Measurements from ENCODE around the gene PPFIA2. TPM values are rescaled to one million over a fixed set of nuclear protein-coding genes. Genes with fewer than 3 reads are reported as not detected.

Gene PPFIA2
- total RNA-seq, 1 experiment from 2014 or later = not detected

GRCh38 chr12:81303935-81304334, 455.2 kb downstream of the PPFIA2 start:
- Histone ChIP-seq H3K9me2 (replicated peaks; ENCODE audit: low read length) (no peaks in the 10 kb centered on the region), H3K4me1 (ENCODE audit: insufficient read depth, low read length) (no peaks in the 10 kb centered on the region), H3K27me3 (ENCODE audit: low read length) (no peaks in the 10 kb centered on the region), H3K4me3 (ENCODE audit: low read length) (no peak overlapping the region), H3K9ac (ENCODE audit: low read length) (no peak overlapping the region), H3F3A (ENCODE audit: low read length, unreplicated experiment) (no peaks in the 10 kb centered on the region), H3K9me3 (ENCODE audit: low read length) (no peaks in the 10 kb centered on the region), H3K4me2 (ENCODE audit: low read length) (no peak overlapping the region), H3K79me2 (ENCODE audit: low read length) (no peaks in the 10 kb centered on the region), H3K36me3 (ENCODE audit: low read depth, low read length) (no peaks in the 10 kb centered on the region), H3K27ac (ENCODE audit: low read length) (no peak overlapping the region), H2AFZ (ENCODE audit: low read length) (no peak overlapping the region), H4K20me1 (ENCODE audit: low read length) (no peaks in the 10 kb centered on the region)
- TF ChIP-seq CTCF (conservative IDR thresholded peaks at IDR 0.05; ENCODE audit: low read depth, low read length) (no peak), EZH2 (IDR thresholded peaks at IDR 0.05; ENCODE audit: low read length, unreplicated experiment) (no peak), EZH2phosphoT487 (IDR thresholded peaks at IDR 0.05; ENCODE audit: borderline replicate concordance, low read length) (no peak)
- DNase-seq (no peak), ATAC-seq (no peak)
- intact Hi-C loops (cut with micrococcal nuclease) = no loop called here
- ChIA-PET CTCF (no interaction called here), POLR2A (ENCODE audit: unreplicated experiment) (no interaction called here)
- BruUV-seq (replicated peaks) = no TSS peak

DNA sequence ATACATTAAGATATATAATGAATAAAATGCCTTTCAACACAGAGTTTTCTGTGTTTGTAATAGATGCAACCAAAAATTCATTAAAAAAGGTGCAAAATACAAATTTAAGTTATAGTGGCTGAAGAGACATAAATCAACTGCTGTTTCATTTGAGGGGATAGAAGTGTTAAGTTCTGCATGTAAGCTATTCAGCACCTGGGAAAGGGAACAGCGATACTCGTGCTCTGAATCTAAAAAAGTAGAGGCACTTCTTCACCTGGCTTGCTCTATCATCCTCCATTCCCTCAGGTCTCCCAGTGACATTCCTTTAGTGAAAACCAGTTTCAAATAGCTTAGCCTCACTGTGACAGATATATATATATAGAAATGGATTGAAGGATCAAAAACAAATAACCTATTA, 458.7 kb downstream of the PPFIA2 start:
- H3K4me1 ChIP-seq (ENCODE audit: insufficient read depth, low read length) = no peaks in the 10 kb centered on the region
- no TSS peak for BruUV-seq (replicated peaks)
- DNase-seq (no peak), ATAC-seq (no peak)
- no peaks in the 10 kb centered on the region for H4K20me1 ChIP-seq (ENCODE audit: low read length)
- no peak overlapping the region for H3K9ac ChIP-seq (ENCODE audit: low read length)
- H3K27me3 ChIP-seq (ENCODE audit: low read length) = no peaks in the 10 kb centered on the region
- no peaks in the 10 kb centered on the region for H3K79me2 ChIP-seq (ENCODE audit: low read length)
- no peaks in the 10 kb centered on the region for H3K9me2 ChIP-seq (replicated peaks; ENCODE audit: low read length)
- H3K9me3 ChIP-seq (ENCODE audit: low read length) = no peaks in the 10 kb centered on the region
- no peak overlapping the region for H3K4me2 ChIP-seq (ENCODE audit: low read length)
- H2AFZ ChIP-seq (ENCODE audit: low read length) = no peak overlapping the region
- TF ChIP-seq EZH2phosphoT487 (IDR thresholded peaks at IDR 0.05; ENCODE audit: borderline replicate concordance, low read length) (no peak), CTCF (conservative IDR thresholded peaks at IDR 0.05; ENCODE audit: low read depth, low read length) (no peak), EZH2 (IDR thresholded peaks at IDR 0.05; ENCODE audit: low read length, unreplicated experiment) (no peak)
- no peaks in the 10 kb centered on the region for H3K36me3 ChIP-seq (ENCODE audit: low read depth, low read length)
- POLR2A ChIA-PET (ENCODE audit: unreplicated experiment) = no interaction called here
- intact Hi-C loops (cut with micrococcal nuclease) = no loop called here
- no peak overlapping the region for H3K4me3 ChIP-seq (ENCODE audit: low read length)
- CTCF ChIA-PET = no interaction called here
- H3K27ac ChIP-seq (ENCODE audit: low read length) = no peak overlapping the region
- no peaks in the 10 kb centered on the region for H3F3A ChIP-seq (ENCODE audit: low read length, unreplicated experiment)

GRCh38 chr12:81297601-81298000, 461.5 kb downstream of the PPFIA2 start:
- no peaks in the 10 kb centered on the region for H3K9me2 ChIP-seq (replicated peaks; ENCODE audit: low read length)
- POLR2A ChIA-PET (ENCODE audit: unreplicated experiment) = no interaction called here
- no peak overlapping the region for H3K4me2 ChIP-seq (ENCODE audit: low read length)
- DNase-seq (no peak), ATAC-seq (no peak)
- H3K79me2 ChIP-seq (ENCODE audit: low read length) = no peaks in the 10 kb centered on the region
- H3K4me3 ChIP-seq (ENCODE audit: low read length) = no peak overlapping the region
- H3K36me3 ChIP-seq (ENCODE audit: low read depth, low read length) = no peaks in the 10 kb centered on the region
- no TSS peak for BruUV-seq (replicated peaks)
- intact Hi-C loops (cut with micrococcal nuclease) = no loop called here
- H3K4me1 ChIP-seq (ENCODE audit: insufficient read depth, low read length) = no peaks in the 10 kb centered on the region
- H3K9ac ChIP-seq (ENCODE audit: low read length) = no peak overlapping the region
- H2AFZ ChIP-seq (ENCODE audit: low read length) = no peak overlapping the region
- H3K27ac ChIP-seq (ENCODE audit: low read length) = no peak overlapping the region
- CTCF ChIA-PET = no interaction called here
- H4K20me1 ChIP-seq (ENCODE audit: low read length) = no peaks in the 10 kb centered on the region
- no peaks in the 10 kb centered on the region for H3F3A ChIP-seq (ENCODE audit: low read length, unreplicated experiment)
- H3K27me3 ChIP-seq (ENCODE audit: low read length) = no peaks in the 10 kb centered on the region
- no peaks in the 10 kb centered on the region for H3K9me3 ChIP-seq (ENCODE audit: low read length)
- TF ChIP-seq EZH2 (IDR thresholded peaks at IDR 0.05; ENCODE audit: low read length, unreplicated experiment) (no peak), CTCF (conservative IDR thresholded peaks at IDR 0.05; ENCODE audit: low read depth, low read length) (no peak), EZH2phosphoT487 (IDR thresholded peaks at IDR 0.05; ENCODE audit: borderline replicate concordance, low read length) (no peak)

Measured in PC-3 (cell line).